GM23338 (cell line): Measurements from ENCODE around the gene LONRF2. TPM values are rescaled to one million over a fixed set of nuclear protein-coding genes. Genes with fewer than 3 reads are reported as not detected.
A peak's percentile ranks its signal among the peaks of the same experiment; 100 is the strongest.

Source experiments
- ATAC-seq: fragments of 200-7000 bp; cut with Tn5 transposase; 3 replicates; pipeline ENCODE4 v1.9.1; 2020
- DNase-seq: peaks from one replicate; pipeline ENCODE4 v3.0.0-alpha.2; 2015; ENCODE audit warnings: low spot score
- H2AFZ ChIP-seq: fragments of 200-600 bp; sonication (generic); 2 replicates; pipeline ENCODE4 v1.8.0; 2016; ENCODE audit warnings: antibody characterized with exemption, mild to moderate bottlenecking, moderate library complexity
- H3F3A ChIP-seq: fragments of 200-600 bp; sonication (generic); replicated peaks from 2 replicates; pipeline ENCODE4 v1.8.0; 2017; ENCODE audit warnings: antibody characterized with exemption, mixed run types, low read depth
- H3K27ac ChIP-seq: fragments of 200-600 bp; sonication (generic); 2 replicates; pipeline ENCODE4 v1.6.1; 2016; ENCODE audit warnings: low read depth
- H3K27me3 ChIP-seq: fragments of 200-600 bp; sonication (generic); 2 replicates; pipeline ENCODE4 v1.8.0; 2016; ENCODE audit warnings: mild to moderate bottlenecking, mixed run types, moderate library complexity; ENCODE audit not compliant: insufficient read depth
- H3K36me3 ChIP-seq: fragments of 200-600 bp; sonication (generic); 2 replicates; pipeline ENCODE4 v1.8.0; 2016; ENCODE audit warnings: mild to moderate bottlenecking; ENCODE audit not compliant: insufficient read depth
- H3K4me1 ChIP-seq: fragments of 200-600 bp; sonication (generic); 2 replicates; pipeline ENCODE4 v1.8.0; 2016; ENCODE audit warnings: mild to moderate bottlenecking, moderate library complexity; ENCODE audit not compliant: insufficient read depth
- H3K4me2 ChIP-seq: fragments of 200-600 bp; sonication (generic); 2 replicates; pipeline ENCODE4 v1.7.1; 2017; ENCODE audit warnings: mixed run types
- H3K4me3 ChIP-seq: fragments of 200-600 bp; sonication (generic); 2 replicates; pipeline ENCODE4 v1.6.1; 2016; ENCODE audit warnings: mixed run types
- H3K79me2 ChIP-seq: fragments of 200-600 bp; sonication (generic); replicated peaks from 2 replicates; pipeline ENCODE4 v1.8.0; 2017; ENCODE audit warnings: mild to moderate bottlenecking; ENCODE audit not compliant: insufficient read depth
- H3K9me2 ChIP-seq: fragments of 200-600 bp; sonication (generic); 2 replicates; pipeline ENCODE4 v1.8.0; 2017; ENCODE audit not compliant: insufficient read depth
- H4K20me1 ChIP-seq: fragments of 200-600 bp; sonication (generic); replicated peaks from 2 replicates; pipeline ENCODE4 v1.8.0; 2017; ENCODE audit warnings: mild to moderate bottlenecking; ENCODE audit not compliant: insufficient read depth
- H3K27ac Mint-ChIP-seq: 2 replicates; pipeline ENCODE4 v1.8.0; 2020; ENCODE audit warnings: inconsistent platforms, mild to moderate bottlenecking, moderate library complexity, mixed read lengths
- H3K27me3 Mint-ChIP-seq: 3 replicates; pipeline ENCODE4 v1.8.0; 2022; ENCODE audit warnings: low read depth, mild to moderate bottlenecking, moderate library complexity, mixed read lengths, inconsistent platforms; ENCODE audit not compliant: insufficient read depth, poor library complexity
- H3K36me3 Mint-ChIP-seq: 3 replicates; pipeline ENCODE4 v1.8.0; 2021; ENCODE audit warnings: low read depth, mild to moderate bottlenecking, inconsistent platforms, moderate library complexity, mixed read lengths
- H3K4me1 Mint-ChIP-seq: 3 replicates; pipeline ENCODE4 v1.8.0; 2020; ENCODE audit warnings: mild to moderate bottlenecking, inconsistent platforms, mixed read lengths
- H3K4me3 Mint-ChIP-seq: 3 replicates; pipeline ENCODE4 v1.8.0; 2021; ENCODE audit warnings: moderate library complexity, mild to moderate bottlenecking, inconsistent platforms, mixed read lengths
- H3K9me3 Mint-ChIP-seq: 3 replicates; pipeline ENCODE4 v1.8.0; 2020; ENCODE audit warnings: moderate library complexity, mild to moderate bottlenecking, inconsistent platforms, mixed read lengths
- CREB1 ChIP-seq: fragments of 250-450 bp; sonication (Bioruptor Pico); IDR thresholded peaks from 2 replicates; pipeline ENCODE4 v1.5.0; 2020; ENCODE audit warnings: low read depth, mild to moderate bottlenecking, moderate library complexity
- EZH2 ChIP-seq: fragments of 200-600 bp; sonication (generic); IDR thresholded peaks from one replicate; pipeline ENCODE4 v1.8.0; 2017; ENCODE audit warnings: antibody characterized with exemption, mild to moderate bottlenecking, low read depth; ENCODE audit not compliant: unreplicated experiment
- EZH2phosphoT487 ChIP-seq: fragments of 200-600 bp; sonication (generic); IDR thresholded peaks from one replicate; pipeline ENCODE4 v1.8.1; 2018; ENCODE audit warnings: antibody characterized with exemption; ENCODE audit not compliant: unreplicated experiment
- JUNB ChIP-seq: IDR thresholded peaks from one replicate; pipeline ENCODE4 v1.6.1; 2016; ENCODE audit warnings: antibody characterized with exemption; ENCODE audit not compliant: unreplicated experiment
- NANOG ChIP-seq: IDR thresholded peaks from 2 replicates; pipeline ENCODE4 v1.6.1; 2016; ENCODE audit warnings: antibody characterized with exemption, borderline replicate concordance
- POLR2AphosphoS5 ChIP-seq: IDR thresholded peaks from 2 replicates; pipeline ENCODE4 v1.6.1; 2016; ENCODE audit warnings: antibody characterized with exemption, low read depth
- STAT1 ChIP-seq: IDR thresholded peaks from one replicate; pipeline ENCODE4 v1.6.1; 2016; ENCODE audit warnings: antibody characterized with exemption; ENCODE audit not compliant: unreplicated experiment
- ZNF114 ChIP-seq: fragments of 250-450 bp; sonication (Bioruptor Pico); IDR thresholded peaks from 2 replicates; pipeline ENCODE4 v1.5.0; 2020; ENCODE audit warnings: mild to moderate bottlenecking, moderate library complexity
- ZNF331 ChIP-seq: fragments of 250-450 bp; sonication (Bioruptor Pico); IDR thresholded peaks from 2 replicates; pipeline ENCODE4 v1.5.0; 2020; ENCODE audit warnings: low read depth, mild to moderate bottlenecking, moderate library complexity
- polyA plus RNA-seq: library from polyadenylated mRNA; unstranded; fragments of >200 nt; fragmentation: Nextera tagmentation; extraction: Ambion mirVana; gene quantifications from 2 replicates; pipeline ENCODE4 v1.2.1, GENCODE V29; 2016
- total RNA-seq: library from RNA; depleted of rRNA; stranded (reverse); fragments of >200 nt; shearing (Covaris generic); gene quantifications from 2 replicates; pipeline ENCODE4 v1.2.3, GENCODE V29; 2014
- TF ChIP-seq, protein P1 (sequence below): fragments of 250-450 bp; sonication (Bioruptor Pico); IDR thresholded peaks from 2 replicates; pipeline ENCODE4 v1.5.0; 2020; ENCODE audit warnings: mild to moderate bottlenecking, moderate library complexity
- TF ChIP-seq, protein P2 (sequence below): IDR thresholded peaks from one replicate; pipeline ENCODE4 v1.6.1; 2018; ENCODE audit warnings: antibody characterized with exemption; ENCODE audit not compliant: unreplicated experiment
- TF ChIP-seq, protein P3 (sequence below): IDR thresholded peaks from 2 replicates; pipeline ENCODE4 v1.6.1; 2016; ENCODE audit warnings: antibody characterized with exemption
- TF ChIP-seq, protein P4 (sequence below), 2 experiments: fragments of 200-600 bp in 1 of 2; sonication (generic) in 1 of 2; conservative IDR thresholded peaks; 2 replicates each; pipeline versions ENCODE4 v1.5.1 to v1.6.1; 2016 to 2017; ENCODE audit warnings: antibody characterized with exemption in 2 of 2, low read depth in 2 of 2, mild to moderate bottlenecking in 2 of 2, moderate library complexity in 1 of 2

The LONRF2 gene
- total and polyA plus RNA-seq, 2 experiments from 2014 or later = 0.05 to 0.24 TPM

DNA sequence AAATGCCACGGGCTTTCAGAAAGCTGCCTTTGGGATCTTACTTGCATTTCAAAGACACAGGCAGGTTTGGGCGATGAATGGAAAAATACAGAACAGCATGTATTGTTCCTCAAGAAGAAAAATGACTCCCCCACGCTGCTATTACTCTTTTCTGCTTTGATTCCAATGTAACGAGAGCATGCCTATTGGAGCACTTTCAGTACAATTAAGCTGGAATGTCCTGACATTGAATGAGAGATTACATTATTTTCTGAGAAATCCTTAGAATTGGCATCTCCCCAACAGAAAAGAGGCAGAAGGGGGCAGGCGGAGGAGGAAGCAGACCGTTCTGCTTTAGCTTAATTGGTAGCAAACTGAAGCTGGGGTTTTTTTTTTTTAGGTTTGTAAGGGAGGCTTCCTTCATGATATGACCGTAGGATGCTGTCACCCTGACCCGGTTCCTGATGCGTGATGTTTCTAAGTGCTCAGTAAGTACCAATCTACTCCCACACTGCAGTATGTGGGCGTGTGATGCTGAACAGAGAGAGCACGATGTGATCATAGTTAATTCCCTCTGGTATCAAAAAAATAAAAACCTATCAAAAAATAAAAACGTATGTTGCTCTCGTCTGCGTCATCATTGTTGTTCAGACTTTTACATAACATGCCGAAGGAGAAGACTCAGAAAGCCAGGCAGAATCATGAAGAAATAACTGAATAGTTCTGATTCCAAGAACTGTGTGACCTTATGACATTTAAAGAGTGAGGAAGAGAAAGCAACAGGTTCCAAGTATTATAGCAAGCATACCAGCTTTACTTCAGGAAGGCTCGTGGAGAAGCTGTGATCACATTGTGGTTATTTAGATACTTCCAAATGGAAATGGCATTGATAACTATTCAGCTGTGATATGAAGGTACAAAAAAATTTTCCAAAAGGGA is 40.5 kb downstream of the LONRF2 start:
- H3K79me2 ChIP-seq = no peaks in the 10 kb centered on the region
- H3K4me1 ChIP-seq = peaks cover 39% of the 10 kb centered on the region
- Mint-ChIP-seq H3K27ac (no peak overlapping the region), H3K4me1 (peaks cover 41% of the 10 kb centered on the region), H3K27me3 (peaks cover 3% of the 10 kb centered on the region), H3K36me3 (no peaks in the 10 kb centered on the region), H3K4me3 (0 out of 3 replicates have a peak overlapping the region, but pooled peaks have one; percentile 6), H3K9me3 (no peaks in the 10 kb centered on the region)
- no peak overlapping the region for H3K27ac ChIP-seq
- H3K27me3 ChIP-seq = no peaks in the 10 kb centered on the region
- H3K9me2 ChIP-seq = 0 out of 2 replicates have a peak, but pooled peaks cover 5% of the 10 kb centered on the region
- no peak overlapping the region for H2AFZ ChIP-seq
- DNase-seq (peak; percentile 44), ATAC-seq (no peak)
- no peaks in the 10 kb centered on the region for H3F3A ChIP-seq
- no peaks in the 10 kb centered on the region for H3K36me3 ChIP-seq
- TF ChIP-seq, protein P1, sequence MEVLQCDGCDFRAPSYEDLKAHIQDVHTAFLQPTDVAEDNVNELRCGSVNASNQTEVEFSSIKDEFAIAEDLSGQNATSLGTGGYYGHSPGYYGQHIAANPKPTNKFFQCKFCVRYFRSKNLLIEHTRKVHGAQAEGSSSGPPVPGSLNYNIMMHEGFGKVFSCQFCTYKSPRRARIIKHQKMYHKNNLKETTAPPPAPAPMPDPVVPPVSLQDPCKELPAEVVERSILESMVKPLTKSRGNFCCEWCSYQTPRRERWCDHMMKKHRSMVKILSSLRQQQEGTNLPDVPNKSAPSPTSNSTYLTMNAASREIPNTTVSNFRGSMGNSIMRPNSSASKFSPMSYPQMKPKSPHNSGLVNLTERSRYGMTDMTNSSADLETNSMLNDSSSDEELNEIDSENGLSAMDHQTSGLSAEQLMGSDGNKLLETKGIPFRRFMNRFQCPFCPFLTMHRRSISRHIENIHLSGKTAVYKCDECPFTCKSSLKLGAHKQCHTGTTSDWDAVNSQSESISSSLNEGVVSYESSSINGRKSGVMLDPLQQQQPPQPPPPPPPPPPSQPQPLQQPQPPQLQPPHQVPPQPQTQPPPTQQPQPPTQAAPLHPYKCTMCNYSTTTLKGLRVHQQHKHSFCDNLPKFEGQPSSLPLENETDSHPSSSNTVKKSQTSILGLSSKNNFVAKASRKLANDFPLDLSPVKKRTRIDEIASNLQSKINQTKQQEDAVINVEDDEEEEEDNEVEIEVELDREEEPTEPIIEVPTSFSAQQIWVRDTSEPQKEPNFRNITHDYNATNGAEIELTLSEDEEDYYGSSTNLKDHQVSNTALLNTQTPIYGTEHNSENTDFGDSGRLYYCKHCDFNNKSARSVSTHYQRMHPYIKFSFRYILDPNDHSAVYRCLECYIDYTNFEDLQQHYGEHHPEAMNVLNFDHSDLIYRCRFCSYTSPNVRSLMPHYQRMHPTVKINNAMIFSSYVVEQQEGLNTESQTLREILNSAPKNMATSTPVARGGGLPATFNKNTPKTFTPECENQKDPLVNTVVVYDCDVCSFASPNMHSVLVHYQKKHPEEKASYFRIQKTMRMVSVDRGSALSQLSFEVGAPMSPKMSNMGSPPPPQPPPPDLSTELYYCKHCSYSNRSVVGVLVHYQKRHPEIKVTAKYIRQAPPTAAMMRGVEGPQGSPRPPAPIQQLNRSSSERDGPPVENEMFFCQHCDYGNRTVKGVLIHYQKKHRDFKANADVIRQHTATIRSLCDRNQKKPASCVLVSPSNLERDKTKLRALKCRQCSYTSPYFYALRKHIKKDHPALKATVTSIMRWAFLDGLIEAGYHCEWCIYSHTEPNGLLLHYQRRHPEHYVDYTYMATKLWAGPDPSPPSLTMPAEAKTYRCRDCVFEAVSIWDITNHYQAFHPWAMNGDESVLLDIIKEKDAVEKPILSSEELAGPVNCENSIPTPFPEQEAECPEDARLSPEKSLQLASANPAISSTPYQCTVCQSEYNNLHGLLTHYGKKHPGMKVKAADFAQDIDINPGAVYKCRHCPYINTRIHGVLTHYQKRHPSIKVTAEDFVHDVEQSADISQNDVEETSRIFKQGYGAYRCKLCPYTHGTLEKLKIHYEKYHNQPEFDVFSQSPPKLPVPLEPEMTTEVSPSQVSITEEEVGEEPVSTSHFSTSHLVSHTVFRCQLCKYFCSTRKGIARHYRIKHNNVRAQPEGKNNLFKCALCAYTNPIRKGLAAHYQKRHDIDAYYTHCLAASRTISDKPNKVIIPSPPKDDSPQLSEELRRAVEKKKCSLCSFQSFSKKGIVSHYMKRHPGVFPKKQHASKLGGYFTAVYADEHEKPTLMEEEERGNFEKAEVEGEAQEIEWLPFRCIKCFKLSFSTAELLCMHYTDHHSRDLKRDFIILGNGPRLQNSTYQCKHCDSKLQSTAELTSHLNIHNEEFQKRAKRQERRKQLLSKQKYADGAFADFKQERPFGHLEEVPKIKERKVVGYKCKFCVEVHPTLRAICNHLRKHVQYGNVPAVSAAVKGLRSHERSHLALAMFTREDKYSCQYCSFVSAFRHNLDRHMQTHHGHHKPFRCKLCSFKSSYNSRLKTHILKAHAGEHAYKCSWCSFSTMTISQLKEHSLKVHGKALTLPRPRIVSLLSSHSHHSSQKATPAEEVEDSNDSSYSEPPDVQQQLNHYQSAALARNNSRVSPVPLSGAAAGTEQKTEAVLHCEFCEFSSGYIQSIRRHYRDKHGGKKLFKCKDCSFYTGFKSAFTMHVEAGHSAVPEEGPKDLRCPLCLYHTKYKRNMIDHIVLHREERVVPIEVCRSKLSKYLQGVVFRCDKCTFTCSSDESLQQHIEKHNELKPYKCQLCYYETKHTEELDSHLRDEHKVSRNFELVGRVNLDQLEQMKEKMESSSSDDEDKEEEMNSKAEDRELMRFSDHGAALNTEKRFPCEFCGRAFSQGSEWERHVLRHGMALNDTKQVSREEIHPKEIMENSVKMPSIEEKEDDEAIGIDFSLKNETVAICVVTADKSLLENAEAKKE (CRISPR knock-in tag) = no peak
- TF ChIP-seq ZNF331 (CRISPR knock-in tag) (no peak), EZH2 (no peak), NANOG (no peak), JUNB (no peak), POLR2AphosphoS5 (no peak), ZNF114 (CRISPR knock-in tag) (no peak), STAT1 (no peak), EZH2phosphoT487 (no peak), CREB1 (CRISPR knock-in tag) (no peak)
- TF ChIP-seq, protein P2, sequence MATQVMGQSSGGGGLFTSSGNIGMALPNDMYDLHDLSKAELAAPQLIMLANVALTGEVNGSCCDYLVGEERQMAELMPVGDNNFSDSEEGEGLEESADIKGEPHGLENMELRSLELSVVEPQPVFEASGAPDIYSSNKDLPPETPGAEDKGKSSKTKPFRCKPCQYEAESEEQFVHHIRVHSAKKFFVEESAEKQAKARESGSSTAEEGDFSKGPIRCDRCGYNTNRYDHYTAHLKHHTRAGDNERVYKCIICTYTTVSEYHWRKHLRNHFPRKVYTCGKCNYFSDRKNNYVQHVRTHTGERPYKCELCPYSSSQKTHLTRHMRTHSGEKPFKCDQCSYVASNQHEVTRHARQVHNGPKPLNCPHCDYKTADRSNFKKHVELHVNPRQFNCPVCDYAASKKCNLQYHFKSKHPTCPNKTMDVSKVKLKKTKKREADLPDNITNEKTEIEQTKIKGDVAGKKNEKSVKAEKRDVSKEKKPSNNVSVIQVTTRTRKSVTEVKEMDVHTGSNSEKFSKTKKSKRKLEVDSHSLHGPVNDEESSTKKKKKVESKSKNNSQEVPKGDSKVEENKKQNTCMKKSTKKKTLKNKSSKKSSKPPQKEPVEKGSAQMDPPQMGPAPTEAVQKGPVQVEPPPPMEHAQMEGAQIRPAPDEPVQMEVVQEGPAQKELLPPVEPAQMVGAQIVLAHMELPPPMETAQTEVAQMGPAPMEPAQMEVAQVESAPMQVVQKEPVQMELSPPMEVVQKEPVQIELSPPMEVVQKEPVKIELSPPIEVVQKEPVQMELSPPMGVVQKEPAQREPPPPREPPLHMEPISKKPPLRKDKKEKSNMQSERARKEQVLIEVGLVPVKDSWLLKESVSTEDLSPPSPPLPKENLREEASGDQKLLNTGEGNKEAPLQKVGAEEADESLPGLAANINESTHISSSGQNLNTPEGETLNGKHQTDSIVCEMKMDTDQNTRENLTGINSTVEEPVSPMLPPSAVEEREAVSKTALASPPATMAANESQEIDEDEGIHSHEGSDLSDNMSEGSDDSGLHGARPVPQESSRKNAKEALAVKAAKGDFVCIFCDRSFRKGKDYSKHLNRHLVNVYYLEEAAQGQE = no peak
- TF ChIP-seq, protein P3, sequence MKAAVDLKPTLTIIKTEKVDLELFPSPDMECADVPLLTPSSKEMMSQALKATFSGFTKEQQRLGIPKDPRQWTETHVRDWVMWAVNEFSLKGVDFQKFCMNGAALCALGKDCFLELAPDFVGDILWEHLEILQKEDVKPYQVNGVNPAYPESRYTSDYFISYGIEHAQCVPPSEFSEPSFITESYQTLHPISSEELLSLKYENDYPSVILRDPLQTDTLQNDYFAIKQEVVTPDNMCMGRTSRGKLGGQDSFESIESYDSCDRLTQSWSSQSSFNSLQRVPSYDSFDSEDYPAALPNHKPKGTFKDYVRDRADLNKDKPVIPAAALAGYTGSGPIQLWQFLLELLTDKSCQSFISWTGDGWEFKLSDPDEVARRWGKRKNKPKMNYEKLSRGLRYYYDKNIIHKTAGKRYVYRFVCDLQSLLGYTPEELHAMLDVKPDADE = no peak
- TF ChIP-seq, protein P4, sequence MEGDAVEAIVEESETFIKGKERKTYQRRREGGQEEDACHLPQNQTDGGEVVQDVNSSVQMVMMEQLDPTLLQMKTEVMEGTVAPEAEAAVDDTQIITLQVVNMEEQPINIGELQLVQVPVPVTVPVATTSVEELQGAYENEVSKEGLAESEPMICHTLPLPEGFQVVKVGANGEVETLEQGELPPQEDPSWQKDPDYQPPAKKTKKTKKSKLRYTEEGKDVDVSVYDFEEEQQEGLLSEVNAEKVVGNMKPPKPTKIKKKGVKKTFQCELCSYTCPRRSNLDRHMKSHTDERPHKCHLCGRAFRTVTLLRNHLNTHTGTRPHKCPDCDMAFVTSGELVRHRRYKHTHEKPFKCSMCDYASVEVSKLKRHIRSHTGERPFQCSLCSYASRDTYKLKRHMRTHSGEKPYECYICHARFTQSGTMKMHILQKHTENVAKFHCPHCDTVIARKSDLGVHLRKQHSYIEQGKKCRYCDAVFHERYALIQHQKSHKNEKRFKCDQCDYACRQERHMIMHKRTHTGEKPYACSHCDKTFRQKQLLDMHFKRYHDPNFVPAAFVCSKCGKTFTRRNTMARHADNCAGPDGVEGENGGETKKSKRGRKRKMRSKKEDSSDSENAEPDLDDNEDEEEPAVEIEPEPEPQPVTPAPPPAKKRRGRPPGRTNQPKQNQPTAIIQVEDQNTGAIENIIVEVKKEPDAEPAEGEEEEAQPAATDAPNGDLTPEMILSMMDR (conservative IDR thresholded peaks at IDR 0.05; ENCODE audit: low read depth in 2 of 2) = no peak
- H3K4me2 ChIP-seq = peak overlapping the region; percentile 28
- no peaks in the 10 kb centered on the region for H4K20me1 ChIP-seq
- no peak overlapping the region for H3K4me3 ChIP-seq
